GM10266 (cell line): ENCODE measurements around the gene DNAJB7.

Experiments
- DNase-seq: peaks from one replicate; pipeline ENCODE4 v3.0.0; 2012; ENCODE audit errors: extremely low spot score
- CTCF ChIP-seq: IDR thresholded peaks from 2 replicates; pipeline ENCODE4 v1.5.1; 2012; ENCODE audit warnings: mild to moderate bottlenecking, low read depth; ENCODE audit not compliant: control insufficient read depth, insufficient read depth; ENCODE audit errors: missing control alignments

Gene DNAJB7

GRCh38 chr22:40823426-40823825, 38.5 kb downstream of the DNAJB7 start:
- no peak for TF ChIP-seq CTCF
- DNase-seq = no peak

GRCh38 chr22:40819599-40820140, 42.2 kb downstream of the DNAJB7 start:
- peak; percentile 21 for DNase-seq
- no peak for TF ChIP-seq CTCF

GRCh38 chr22:40818747-40819598, 42.9 kb downstream of the DNAJB7 start, which contains the start of gene SLC25A17:
TSS of gene SLC25A17 (minus strand) at chr22:40819346. CDS start at chr22:40819248, 98 bp downstream.
- DNase-seq = peak; percentile 94
- peak; percentile 32 for TF ChIP-seq CTCF

GRCh38 chr22:40818192-40818746, 43.6 kb downstream of the DNAJB7 start:
- TF ChIP-seq CTCF = no peak
- no peak for DNase-seq

- DNase-seq = peak; percentile 53
These were observed 44.2 kb downstream of the DNAJB7 start for GRCh38 chr22:40817737-40818136.

GRCh38 chr22:40813912-40814315, 48.0 kb downstream of the DNAJB7 start:
- DNase-seq = no peak
- no peak for TF ChIP-seq CTCF

More at GRCh38 chr22:40817737-40818136, 44.2 kb downstream of the DNAJB7 start:
- TF ChIP-seq CTCF = no peak
